MM.1S (cell line): ENCODE measurements around the gene COX5A.

Source experiments
- EZH2 ChIP-seq: fragments of 300-600 bp; sonication (generic); optimal IDR thresholded peaks from 2 replicates; pipeline ENCODE3; 2017; ENCODE audit warnings: low read depth, mild to moderate bottlenecking, antibody characterized with exemption, low read length, mixed read lengths
- EZH2phosphoT487 ChIP-seq: fragments of 300-600 bp; sonication (generic); IDR thresholded peaks from 2 replicates; pipeline ENCODE4 v1.6.1; 2018; ENCODE audit warnings: antibody characterized with exemption, low read length
- TF ChIP-seq, protein P1 (sequence below): fragments of 300-600 bp; sonication (generic); IDR thresholded peaks from 2 replicates; pipeline ENCODE4 v1.5.1; 2016; ENCODE audit warnings: antibody characterized with exemption, low read length, mixed read lengths

DNA sequence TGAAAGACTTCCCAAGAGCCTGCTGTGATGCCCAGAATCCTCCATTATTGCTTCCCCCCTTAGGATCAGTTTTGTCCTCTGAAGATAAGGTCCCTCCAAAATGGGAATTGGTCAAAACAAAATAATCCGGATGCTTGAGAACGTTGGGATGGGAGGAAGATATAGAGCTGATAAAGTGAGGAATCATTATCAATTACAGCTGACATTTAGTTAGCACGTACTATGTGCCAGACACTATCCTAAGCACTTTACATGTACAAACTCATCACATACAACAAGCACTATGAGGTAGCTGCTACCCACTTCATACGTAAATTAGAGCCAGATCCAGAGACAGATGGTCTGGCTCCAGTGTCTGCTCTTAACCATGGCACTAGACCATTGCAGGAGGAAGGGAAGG is 25.3 kb upstream of the COX5A start:
- TF ChIP-seq, protein P1, sequence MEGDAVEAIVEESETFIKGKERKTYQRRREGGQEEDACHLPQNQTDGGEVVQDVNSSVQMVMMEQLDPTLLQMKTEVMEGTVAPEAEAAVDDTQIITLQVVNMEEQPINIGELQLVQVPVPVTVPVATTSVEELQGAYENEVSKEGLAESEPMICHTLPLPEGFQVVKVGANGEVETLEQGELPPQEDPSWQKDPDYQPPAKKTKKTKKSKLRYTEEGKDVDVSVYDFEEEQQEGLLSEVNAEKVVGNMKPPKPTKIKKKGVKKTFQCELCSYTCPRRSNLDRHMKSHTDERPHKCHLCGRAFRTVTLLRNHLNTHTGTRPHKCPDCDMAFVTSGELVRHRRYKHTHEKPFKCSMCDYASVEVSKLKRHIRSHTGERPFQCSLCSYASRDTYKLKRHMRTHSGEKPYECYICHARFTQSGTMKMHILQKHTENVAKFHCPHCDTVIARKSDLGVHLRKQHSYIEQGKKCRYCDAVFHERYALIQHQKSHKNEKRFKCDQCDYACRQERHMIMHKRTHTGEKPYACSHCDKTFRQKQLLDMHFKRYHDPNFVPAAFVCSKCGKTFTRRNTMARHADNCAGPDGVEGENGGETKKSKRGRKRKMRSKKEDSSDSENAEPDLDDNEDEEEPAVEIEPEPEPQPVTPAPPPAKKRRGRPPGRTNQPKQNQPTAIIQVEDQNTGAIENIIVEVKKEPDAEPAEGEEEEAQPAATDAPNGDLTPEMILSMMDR, result no peak
- TF ChIP-seq EZH2 (no peak), EZH2phosphoT487 (no peak)
